ENCODE results near the gene HNRNPF. TPM values are rescaled to one million over a fixed set of nuclear protein-coding genes. Genes with fewer than 3 reads are reported as not detected.

HNRNPF gene
- polyA plus RNA-seq, 2 of the 4 experiments (the other 2 are of a cell fraction): 228 to 271 TPM

DNA sequence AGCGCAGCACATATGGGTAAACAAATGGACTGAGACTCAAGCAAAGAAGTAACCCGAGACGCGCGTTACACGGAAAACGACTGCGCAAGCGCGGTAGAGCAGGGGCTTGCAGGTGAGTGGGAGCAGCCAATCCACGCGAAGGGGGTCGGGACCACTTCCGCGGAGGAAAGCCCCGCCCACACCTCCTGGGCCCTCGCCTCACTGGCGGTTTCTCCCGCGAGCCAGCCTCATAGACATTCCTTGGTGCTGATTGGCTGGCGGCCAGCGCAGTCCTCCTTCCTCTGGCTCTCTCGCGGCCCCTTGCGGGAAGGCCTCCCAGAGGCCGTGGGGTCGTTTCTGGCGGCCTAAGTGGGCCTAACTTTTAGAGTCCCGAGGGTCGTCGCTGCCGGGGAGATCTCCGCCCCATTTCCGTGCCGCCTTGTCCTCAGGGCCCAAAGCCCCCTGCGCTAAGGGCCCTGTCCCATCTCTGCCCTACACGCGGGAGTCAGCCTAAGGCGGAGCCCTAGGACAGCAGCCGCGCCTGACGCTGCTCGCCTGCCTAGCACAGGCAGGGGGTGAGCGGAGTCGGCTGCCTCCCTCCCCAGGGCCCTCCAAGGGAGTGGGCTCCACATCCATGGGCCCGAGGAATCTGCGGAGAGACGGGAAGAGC, 46.7 kb downstream of the HNRNPF start:
- FAIRE-seq (no peak), ATAC-seq (peak; percentile 95 to 98), DNase-seq (ENCODE audit: low read depth in 1 of 2, low spot score in 1 of 2) (peak; percentile 86 to 97)
- CTCF ChIA-PET: interaction anchor here (0.7 to 4.5 kb wide), 6 partner anchors 12 to 158 kb away, joined by 3 to 22 read pairs (median 6); no protein-coding TSS in a partner anchor
- peak overlapping the region; percentile 79 to 96 for H3K27ac ChIP-seq
- H3K4me1 ChIP-seq: peaks cover 11% of the 10 kb centered on the region
- TF ChIP-seq POLR2A (IDR thresholded peaks at IDR 0.05; ENCODE audit: low read length): peak; percentile 40
- TF ChIP-seq NFE2L2 (conservative IDR thresholded peaks at IDR 0.05; ENCODE audit: low read length): no peak
- TF ChIP-seq SMC3 (IDR thresholded peaks at IDR 0.05): peak; percentile 33; the same call in 1 of the 3 replicates
- TF ChIP-seq PHF8 (IDR thresholded peaks at IDR 0.05; ENCODE audit: borderline replicate concordance, low read depth): peak; percentile 48; the same call in 1 of the 2 replicates
- no peak for TF ChIP-seq RFX5 (IDR thresholded peaks at IDR 0.05)
- TF ChIP-seq, protein P1, sequence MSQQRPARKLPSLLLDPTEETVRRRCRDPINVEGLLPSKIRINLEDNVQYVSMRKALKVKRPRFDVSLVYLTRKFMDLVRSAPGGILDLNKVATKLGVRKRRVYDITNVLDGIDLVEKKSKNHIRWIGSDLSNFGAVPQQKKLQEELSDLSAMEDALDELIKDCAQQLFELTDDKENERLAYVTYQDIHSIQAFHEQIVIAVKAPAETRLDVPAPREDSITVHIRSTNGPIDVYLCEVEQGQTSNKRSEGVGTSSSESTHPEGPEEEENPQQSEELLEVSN (IDR thresholded peaks at IDR 0.05; ENCODE audit: borderline replicate concordance, low read depth): peak; percentile 81
- TF ChIP-seq, protein P2, sequence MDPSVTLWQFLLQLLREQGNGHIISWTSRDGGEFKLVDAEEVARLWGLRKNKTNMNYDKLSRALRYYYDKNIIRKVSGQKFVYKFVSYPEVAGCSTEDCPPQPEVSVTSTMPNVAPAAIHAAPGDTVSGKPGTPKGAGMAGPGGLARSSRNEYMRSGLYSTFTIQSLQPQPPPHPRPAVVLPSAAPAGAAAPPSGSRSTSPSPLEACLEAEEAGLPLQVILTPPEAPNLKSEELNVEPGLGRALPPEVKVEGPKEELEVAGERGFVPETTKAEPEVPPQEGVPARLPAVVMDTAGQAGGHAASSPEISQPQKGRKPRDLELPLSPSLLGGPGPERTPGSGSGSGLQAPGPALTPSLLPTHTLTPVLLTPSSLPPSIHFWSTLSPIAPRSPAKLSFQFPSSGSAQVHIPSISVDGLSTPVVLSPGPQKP (IDR thresholded peaks at IDR 0.05; ENCODE audit: low read depth, low read length): no peak
- TF ChIP-seq, protein P3, sequence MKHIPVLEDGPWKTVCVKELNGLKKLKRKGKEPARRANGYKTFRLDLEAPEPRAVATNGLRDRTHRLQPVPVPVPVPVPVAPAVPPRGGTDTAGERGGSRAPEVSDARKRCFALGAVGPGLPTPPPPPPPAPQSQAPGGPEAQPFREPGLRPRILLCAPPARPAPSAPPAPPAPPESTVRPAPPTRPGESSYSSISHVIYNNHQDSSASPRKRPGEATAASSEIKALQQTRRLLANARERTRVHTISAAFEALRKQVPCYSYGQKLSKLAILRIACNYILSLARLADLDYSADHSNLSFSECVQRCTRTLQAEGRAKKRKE (CRISPR knock-in tag; IDR thresholded peaks at IDR 0.05; ENCODE audit: low read depth): no peak
- TF ChIP-seq ZFP36 (IDR thresholded peaks at IDR 0.05; ENCODE audit: borderline replicate concordance, partially characterized antibody): no peak
- TF ChIP-seq HOXB5 (CRISPR knock-in tag; IDR thresholded peaks at IDR 0.05): 0 out of 2 replicates have a peak, but pooled peaks have one; percentile 43
- TF ChIP-seq HOXB13 (CRISPR knock-in tag; IDR thresholded peaks at IDR 0.05; ENCODE audit: low read depth): no peak
- peak; percentile 41 to 51 for TF ChIP-seq RAD21 (conservative IDR thresholded peaks at IDR 0.05 in 1 of 2, IDR thresholded peaks at IDR 0.05 in 1 of 2)
- TF ChIP-seq, protein P4, sequence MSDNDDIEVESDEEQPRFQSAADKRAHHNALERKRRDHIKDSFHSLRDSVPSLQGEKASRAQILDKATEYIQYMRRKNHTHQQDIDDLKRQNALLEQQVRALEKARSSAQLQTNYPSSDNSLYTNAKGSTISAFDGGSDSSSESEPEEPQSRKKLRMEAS (IDR thresholded peaks at IDR 0.05): peak; percentile 89
- peak in 1 of 2 experiments; percentile 66; a peak in 2 of 5 replicates for TF ChIP-seq JUN (IDR thresholded peaks at IDR 0.05)
- no peak for TF ChIP-seq MAZ (IDR thresholded peaks at IDR 0.05; ENCODE audit: borderline replicate concordance, low read depth, low read length)
- no peak for TF ChIP-seq KDM1A (IDR thresholded peaks at IDR 0.05; ENCODE audit: low read depth)
- peak; percentile 8 for TF ChIP-seq CHD2 (IDR thresholded peaks at IDR 0.05; ENCODE audit: low read length, partially characterized antibody)
- no peak for TF ChIP-seq EHF (CRISPR knock-in tag; IDR thresholded peaks at IDR 0.05)
- TF ChIP-seq, protein P5, sequence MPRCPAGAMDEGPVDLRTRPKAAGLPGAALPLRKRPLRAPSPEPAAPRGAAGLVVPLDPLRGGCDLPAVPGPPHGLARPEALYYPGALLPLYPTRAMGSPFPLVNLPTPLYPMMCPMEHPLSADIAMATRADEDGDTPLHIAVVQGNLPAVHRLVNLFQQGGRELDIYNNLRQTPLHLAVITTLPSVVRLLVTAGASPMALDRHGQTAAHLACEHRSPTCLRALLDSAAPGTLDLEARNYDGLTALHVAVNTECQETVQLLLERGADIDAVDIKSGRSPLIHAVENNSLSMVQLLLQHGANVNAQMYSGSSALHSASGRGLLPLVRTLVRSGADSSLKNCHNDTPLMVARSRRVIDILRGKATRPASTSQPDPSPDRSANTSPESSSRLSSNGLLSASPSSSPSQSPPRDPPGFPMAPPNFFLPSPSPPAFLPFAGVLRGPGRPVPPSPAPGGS (IDR thresholded peaks at IDR 0.05): peak; percentile 37; the same call in 1 of the 3 replicates
- TF ChIP-seq, protein P6, sequence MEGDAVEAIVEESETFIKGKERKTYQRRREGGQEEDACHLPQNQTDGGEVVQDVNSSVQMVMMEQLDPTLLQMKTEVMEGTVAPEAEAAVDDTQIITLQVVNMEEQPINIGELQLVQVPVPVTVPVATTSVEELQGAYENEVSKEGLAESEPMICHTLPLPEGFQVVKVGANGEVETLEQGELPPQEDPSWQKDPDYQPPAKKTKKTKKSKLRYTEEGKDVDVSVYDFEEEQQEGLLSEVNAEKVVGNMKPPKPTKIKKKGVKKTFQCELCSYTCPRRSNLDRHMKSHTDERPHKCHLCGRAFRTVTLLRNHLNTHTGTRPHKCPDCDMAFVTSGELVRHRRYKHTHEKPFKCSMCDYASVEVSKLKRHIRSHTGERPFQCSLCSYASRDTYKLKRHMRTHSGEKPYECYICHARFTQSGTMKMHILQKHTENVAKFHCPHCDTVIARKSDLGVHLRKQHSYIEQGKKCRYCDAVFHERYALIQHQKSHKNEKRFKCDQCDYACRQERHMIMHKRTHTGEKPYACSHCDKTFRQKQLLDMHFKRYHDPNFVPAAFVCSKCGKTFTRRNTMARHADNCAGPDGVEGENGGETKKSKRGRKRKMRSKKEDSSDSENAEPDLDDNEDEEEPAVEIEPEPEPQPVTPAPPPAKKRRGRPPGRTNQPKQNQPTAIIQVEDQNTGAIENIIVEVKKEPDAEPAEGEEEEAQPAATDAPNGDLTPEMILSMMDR (IDR thresholded peaks at IDR 0.05): peak; percentile 50
- H3K9me3 ChIP-seq: no peaks in the 10 kb centered on the region
- H3K4me3 ChIP-seq: peak overlapping the region; percentile 63
- POLR2A ChIA-PET: no interaction called here
- peak overlapping the region; percentile 73 for H3K4me2 ChIP-seq
- WGBS (ENCODE audit: missing lambda C conversion rate): 1% methylated on average over 27 of the region's 48 CpGs

Measured in A549 (cell line).